WTC11 (cell line): Measurements from ENCODE around the gene LINC01488. TPM values are rescaled to one million over a fixed set of nuclear protein-coding genes. Genes with fewer than 3 reads are reported as not detected.

Experiments used
- ATAC-seq: fragments of 200-7000 bp; cut with Tn5 transposase; 2 replicates; pipeline ENCODE4 v1.10.0; 2021; ENCODE audit warnings: mild to moderate bottlenecking, moderate library complexity
- CTCF ChIA-PET: fragments of 300-600 bp; sonication (Branson Sonifier 250); formaldehyde crosslinking; loops from one replicate; lab custom pipeline; 2021; ENCODE audit warnings: antibody characterized with exemption; lab: Charles Lee
- POLR2A ChIA-PET: fragments of 350-600 bp; sonication (Branson Sonifier 250); formaldehyde crosslinking; loops from one replicate; lab custom pipeline; 2021; ENCODE audit warnings: antibody characterized with exemption; lab: Charles Lee
- DNase-seq: peaks from one replicate; pipeline ENCODE4 v3.0.0; 2021; ENCODE audit warnings: low spot score
- H3K27ac Mint-ChIP-seq: 2 replicates; pipeline ENCODE4 v1.8.0; 2021; ENCODE audit warnings: mixed read lengths
- H3K27me3 Mint-ChIP-seq: 2 replicates; pipeline ENCODE4 v1.8.0; 2021; ENCODE audit warnings: low read depth, mild to moderate bottlenecking, moderate library complexity, mixed read lengths
- H3K36me3 Mint-ChIP-seq: 2 replicates; pipeline ENCODE4 v1.8.0; 2021; ENCODE audit warnings: mixed read lengths
- H3K4me1 Mint-ChIP-seq: 2 replicates; pipeline ENCODE4 v1.8.0; 2022; ENCODE audit warnings: mixed read lengths
- H3K4me3 Mint-ChIP-seq: 2 replicates; pipeline ENCODE4 v1.8.0; 2021; ENCODE audit warnings: mild to moderate bottlenecking, moderate library complexity, mixed read lengths
- H3K9me3 Mint-ChIP-seq: 2 replicates; pipeline ENCODE4 v1.8.0; 2021; ENCODE audit warnings: mixed read lengths
- AFF4 ChIP-seq: sonication (generic); formaldehyde crosslinking; IDR thresholded peaks from 2 replicates; pipeline ENCODE4 v1.8.1; 2023; ENCODE audit warnings: mild to moderate bottlenecking, missing genetic modification reagents, borderline replicate concordance
- AR ChIP-seq: fragments of 250-450 bp; sonication (Bioruptor Pico); IDR thresholded peaks from 2 replicates; pipeline ENCODE4 v1.9.0; 2021; ENCODE audit warnings: mild to moderate bottlenecking
- ETV6 ChIP-seq: sonication (generic); formaldehyde crosslinking; IDR thresholded peaks from 2 replicates; pipeline ENCODE4 v1.8.1; 2022; ENCODE audit warnings: mild to moderate bottlenecking, missing genetic modification reagents
- FOXP1 ChIP-seq: sonication (generic); formaldehyde crosslinking; IDR thresholded peaks from 2 replicates; pipeline ENCODE4 v1.8.0; 2022; ENCODE audit warnings: missing genetic modification reagents, mild to moderate bottlenecking, moderate library complexity, borderline replicate concordance
- GTF2I ChIP-seq: fragments of 250-450 bp; sonication (Bioruptor Pico); conservative IDR thresholded peaks from 2 replicates; pipeline ENCODE4 v1.4.0; 2021; ENCODE audit warnings: mild to moderate bottlenecking
- MLX ChIP-seq: sonication (generic); formaldehyde crosslinking; IDR thresholded peaks from 2 replicates; pipeline ENCODE4 v1.8.1; 2023; ENCODE audit warnings: mild to moderate bottlenecking, missing genetic modification reagents, moderate library complexity
- MYBL2 ChIP-seq: sonication (generic); formaldehyde crosslinking; IDR thresholded peaks from 2 replicates; pipeline ENCODE4 v1.8.1; 2023; ENCODE audit warnings: mild to moderate bottlenecking, moderate library complexity, missing genetic modification reagents
- NFE2L1 ChIP-seq: sonication (generic); formaldehyde crosslinking; IDR thresholded peaks from 2 replicates; pipeline ENCODE4 v1.8.1; 2023; ENCODE audit warnings: missing genetic modification reagents
- NR1H2 ChIP-seq: sonication (generic); formaldehyde crosslinking; IDR thresholded peaks from 2 replicates; pipeline ENCODE4 v1.9.0; 2021; ENCODE audit warnings: mild to moderate bottlenecking, moderate library complexity, missing genetic modification reagents
- NR3C1 ChIP-seq: sonication (generic); formaldehyde crosslinking; conservative IDR thresholded peaks from 2 replicates; pipeline ENCODE4 v1.8.1; 2023; ENCODE audit warnings: low read depth, mild to moderate bottlenecking, missing genetic modification reagents
- OVOL2 ChIP-seq: fragments of 250-450 bp; sonication (Bioruptor Pico); IDR thresholded peaks from 2 replicates; pipeline ENCODE4 v1.9.0; 2021; ENCODE audit warnings: mild to moderate bottlenecking, borderline replicate concordance
- ZBTB21 ChIP-seq: sonication (generic); formaldehyde crosslinking; IDR thresholded peaks from 2 replicates; pipeline ENCODE4 v1.8.1; 2023; ENCODE audit warnings: mild to moderate bottlenecking, missing genetic modification reagents, borderline replicate concordance
- ZBTB43 ChIP-seq: sonication (generic); formaldehyde crosslinking; IDR thresholded peaks from 2 replicates; pipeline ENCODE4 v1.8.1; 2023; ENCODE audit warnings: mild to moderate bottlenecking, missing genetic modification reagents
- ZNF232 ChIP-seq: sonication (generic); formaldehyde crosslinking; IDR thresholded peaks from 2 replicates; pipeline ENCODE4 v1.8.0; 2022; ENCODE audit warnings: mild to moderate bottlenecking, missing genetic modification reagents
- ZNF317 ChIP-seq: sonication (generic); formaldehyde crosslinking; IDR thresholded peaks from 2 replicates; pipeline ENCODE4 v1.8.1; 2023; ENCODE audit warnings: low read depth, mild to moderate bottlenecking, moderate library complexity, missing genetic modification reagents, borderline replicate concordance
- ZNF396 ChIP-seq: fragments of 250-450 bp; sonication (Bioruptor Pico); IDR thresholded peaks from 2 replicates; pipeline ENCODE4 v1.8.0; 2021; ENCODE audit warnings: mild to moderate bottlenecking, moderate library complexity, borderline replicate concordance
- ZNF423 ChIP-seq: fragments of 250-450 bp; sonication (Bioruptor Pico); IDR thresholded peaks from 2 replicates; pipeline ENCODE4 v2.1.2; 2022; ENCODE audit warnings: mild to moderate bottlenecking, moderate library complexity
- total RNA-seq: library from RNA; stranded (reverse); gene quantifications from 3 replicates; pipeline ENCODE4 v1.2.3, GENCODE V29; 2021

The LINC01488 gene
- total RNA-seq, 1 experiment from 2014 or later = not detected

GRCh38 chr11:69518081-69518950 lies 36.9 kb downstream of the LINC01488 start:
- peaks cover 40% of the 10 kb centered on the region for H3K9me3 Mint-ChIP-seq
- peaks cover 34% of the 10 kb centered on the region for H3K36me3 Mint-ChIP-seq
- ChIA-PET CTCF (no interaction called here), POLR2A (no interaction called here)
- peaks cover 20% of the 10 kb centered on the region for H3K27me3 Mint-ChIP-seq
- H3K27ac Mint-ChIP-seq = no peak overlapping the region
- no peak overlapping the region for H3K4me3 Mint-ChIP-seq
- ATAC-seq (no peak), DNase-seq (no peak)
- H3K4me1 Mint-ChIP-seq = peaks cover 35% of the 10 kb centered on the region
- TF ChIP-seq MLX (CRISPR knock-in tag) = no peak
- TF ChIP-seq NR3C1 (CRISPR knock-in tag) = no peak
- TF ChIP-seq FOXP1 = no peak
- no peak for TF ChIP-seq NFE2L1
- no peak for TF ChIP-seq AFF4 (CRISPR knock-in tag)
- TF ChIP-seq ZNF396 = no peak

- Mint-ChIP-seq H3K9me3 (peaks cover 40% of the 10 kb centered on the region), H3K27me3 (peaks cover 24% of the 10 kb centered on the region), H3K4me1 (peaks cover 46% of the 10 kb centered on the region), H3K27ac (peak overlapping the region; percentile 98), H3K36me3 (peaks cover 34% of the 10 kb centered on the region), H3K4me3 (peak overlapping the region; percentile 30; the same call in 1 of the 2 replicates)
- TF ChIP-seq ZBTB21 (CRISPR knock-in tag) = no peak
- ATAC-seq = no peak
- DNase-seq = no peak
- ChIA-PET POLR2A (no interaction called here), CTCF (interaction anchor here (1.9 to 2.6 kb wide), 3 partner anchors 123 to 389 kb away, joined by 5 to 9 read pairs (median 8); no protein-coding TSS in a partner anchor)
Measured at GRCh38 chr11:69520186-69520916, 38.9 kb downstream of the LINC01488 start.

- H3K36me3 Mint-ChIP-seq = peaks cover 24% of the 10 kb centered on the region
- H3K4me3 Mint-ChIP-seq = peak overlapping the region; percentile 36
- peaks cover 30% of the 10 kb centered on the region for H3K9me3 Mint-ChIP-seq
- DNase-seq (peak; percentile 77), ATAC-seq (peak; percentile 91)
- H3K27me3 Mint-ChIP-seq = peaks cover 21% of the 10 kb centered on the region
- peak overlapping the region; percentile 98 for H3K27ac Mint-ChIP-seq
- H3K4me1 Mint-ChIP-seq = peaks cover 53% of the 10 kb centered on the region
- peak; percentile 83; the same call in 1 of the 2 replicates for TF ChIP-seq ETV6 (CRISPR knock-in tag)
- TF ChIP-seq OVOL2 (CRISPR knock-in tag) = no peak
- ChIA-PET POLR2A (interaction anchor here (0.8 to 1.2 kb wide), 3 partner anchors 13 to 78 kb away, joined by 3 read pairs; no protein-coding TSS in a partner anchor), CTCF (interaction anchor here (0.6 to 2.6 kb wide), 5 partner anchors 9 to 390 kb away, joined by 3 to 9 read pairs (median 6); no protein-coding TSS in a partner anchor)
Measured at GRCh38 chr11:69521457-69521856, 40.0 kb downstream of the LINC01488 start.

- Mint-ChIP-seq H3K27ac (no peak overlapping the region), H3K4me3 (no peak overlapping the region), H3K27me3 (peaks cover 13% of the 10 kb centered on the region), H3K4me1 (peaks cover 53% of the 10 kb centered on the region), H3K36me3 (peaks cover 11% of the 10 kb centered on the region), H3K9me3 (peaks cover 11% of the 10 kb centered on the region)
- TF ChIP-seq ZNF317 (CRISPR knock-in tag) (no peak), ZBTB43 (CRISPR knock-in tag) (no peak), AR (CRISPR knock-in tag) (no peak), GTF2I (CRISPR knock-in tag) (peak; percentile 93), ZNF232 (CRISPR knock-in tag) (no peak), MYBL2 (CRISPR knock-in tag) (no peak), ZNF423 (CRISPR knock-in tag) (no peak), NR1H2 (CRISPR knock-in tag) (no peak)
- ATAC-seq (no peak), DNase-seq (no peak)
- POLR2A ChIA-PET = no interaction called here
- CTCF ChIA-PET = interaction anchor here (1.5 to 2.6 kb wide), 2 partner anchors 121 to 392 kb away, joined by 4 to 9 read pairs; no protein-coding TSS in a partner anchor
Measured at GRCh38 chr11:69523453-69523852, 42.0 kb downstream of the LINC01488 start.
